NOMO-1 (cell line): ENCODE data around the gene PIK3R1.
A peak's percentile ranks its signal among the peaks of the same experiment; 100 is the strongest.

Source experiments
- DNase-seq, 2 experiments: peaks; one replicate each; lab custom pipeline; 2025; ENCODE audit not compliant: unreplicated experiment in 2 of 2; lab: John Stamatoyannopoulos, UW

The PIK3R1 gene

GRCh38 chr5:68250661-68251298 lies 35.2 kb downstream of the PIK3R1 start:
- no peak for DNase-seq

GRCh38 chr5:68251386-68251785 lies 35.8 kb downstream of the PIK3R1 start:
- no peak for DNase-seq

- DNase-seq = no peak
Observed at GRCh38 chr5:68251804-68252522, 36.4 kb downstream of the PIK3R1 start.

GRCh38 chr5:68252673-68253623 lies 37.4 kb downstream of the PIK3R1 start:
- DNase-seq = peak; percentile 34 to 61

GRCh38 chr5:68253624-68254585 lies 38.3 kb downstream of the PIK3R1 start:
- DNase-seq = no peak

GRCh38 chr5:68254810-68255209 lies 39.3 kb downstream of the PIK3R1 start:
- no peak for DNase-seq

GRCh38 chr5:68255305-68256120 lies 40.0 kb downstream of the PIK3R1 start:
- DNase-seq = no peak

GRCh38 chr5:68257210-68257609 lies 41.7 kb downstream of the PIK3R1 start:
- no peak for DNase-seq

GRCh38 chr5:68258531-68258930 lies 43.0 kb downstream of the PIK3R1 start:
- no peak for DNase-seq

GRCh38 chr5:68259700-68260099 lies 44.1 kb downstream of the PIK3R1 start:
- DNase-seq = no peak

GRCh38 chr5:68260467-68260866 lies 44.9 kb downstream of the PIK3R1 start:
- DNase-seq = no peak

GRCh38 chr5:68261169-68261568 lies 45.6 kb downstream of the PIK3R1 start:
- DNase-seq = no peak

- no peak for DNase-seq
Observed at GRCh38 chr5:68261569-68262065, 46.1 kb downstream of the PIK3R1 start.

- DNase-seq = no peak
Observed at GRCh38 chr5:68264024-68264956, 48.7 kb downstream of the PIK3R1 start.

- no peak for DNase-seq
Observed at GRCh38 chr5:68265347-68265746, 49.8 kb downstream of the PIK3R1 start.

- DNase-seq = no peak
Observed at GRCh38 chr5:68265822-68266395, 50.4 kb downstream of the PIK3R1 start.

- no peak for DNase-seq
Observed at GRCh38 chr5:68266457-68266856, 50.9 kb downstream of the PIK3R1 start.

- DNase-seq = no peak
Observed at GRCh38 chr5:68267066-68267465, 51.5 kb downstream of the PIK3R1 start.
